Measurements from ENCODE around the gene AGRN. TPM values are rescaled to one million over a fixed set of nuclear protein-coding genes. Genes with fewer than 3 reads are reported as not detected.
"Not testable (repeated sequence)": the region's sequence is repeated elsewhere in the genome, so short reads cannot be mapped to it uniquely, and the experiment has no call there.

Gene AGRN
- total RNA-seq, 1 donor from 2014 or later: 135 TPM

- intact Hi-C loops (cut with DNase I): no loop called here
- no peak for TF ChIP-seq CTCF (IDR thresholded peaks at IDR 0.05)
- Histone ChIP-seq H3K9me3 (no peaks in the 10 kb centered on the region), H3K27me3 (no peaks in the 10 kb centered on the region), H3K4me1 (peaks cover 13% of the 10 kb centered on the region), H3K27ac (no peak overlapping the region), H3K4me3 (no peak overlapping the region), H3K36me3 (no peaks in the 10 kb centered on the region)
- DNase-seq (no peak), ATAC-seq (no peak)
Observed at GRCh38 chr1:1011396-1011949, 8.4 kb upstream of the AGRN start.

GRCh38 chr1:1012736-1013104, 7.2 kb upstream of the AGRN start:
- H3K27me3 ChIP-seq; intact Hi-C loops (cut with DNase I); ATAC-seq; H3K9me3 ChIP-seq; H3K36me3 ChIP-seq; DNase-seq: not testable (repeated sequence)
- H3K4me3 ChIP-seq: peak overlapping the region; percentile 65
- H3K4me1 ChIP-seq: peaks cover 13% of the 10 kb centered on the region
- peak overlapping the region; percentile 85 for H3K27ac ChIP-seq

- peak; percentile 94 for ATAC-seq
- peak within 1 kb of the TSS; percentile 85 for H3K27ac ChIP-seq
- peak; percentile 94 for DNase-seq
- no peaks in the 10 kb centered on the region for H3K27me3 ChIP-seq
- intact Hi-C loops (cut with DNase I): no loop called here
- no peaks in the 10 kb centered on the region for H3K36me3 ChIP-seq
- TF ChIP-seq CTCF (IDR thresholded peaks at IDR 0.05): no peak
- peaks cover 13% of the 10 kb centered on the region for H3K4me1 ChIP-seq
- H3K4me3 ChIP-seq: peak within 1 kb of the TSS; percentile 65
- H3K9me3 ChIP-seq: no peaks in the 10 kb centered on the region
Observed at GRCh38 chr1:1013105-1013921, 6.6 kb upstream of the AGRN start, which contains the start of gene ISG15. Gene ISG15, plus strand, starts transcription at chr1:1013497. Its CDS starts 77 bp downstream, at chr1:1013574.

- no peak for ATAC-seq
- Histone ChIP-seq H3K9me3 (no peaks in the 10 kb centered on the region), H3K4me1 (peaks cover 17% of the 10 kb centered on the region), H3K4me3 (peak overlapping the region; percentile 65), H3K36me3 (no peaks in the 10 kb centered on the region), H3K27ac (peak overlapping the region; percentile 85), H3K27me3 (no peaks in the 10 kb centered on the region)
- intact Hi-C loops (cut with DNase I): no loop called here
- no peak for DNase-seq
- TF ChIP-seq CTCF (IDR thresholded peaks at IDR 0.05): no peak
Observed at GRCh38 chr1:1013922-1014648, 5.8 kb upstream of the AGRN start.

- peak; percentile 37 for TF ChIP-seq CTCF (IDR thresholded peaks at IDR 0.05)
- Histone ChIP-seq H3K4me1 (peaks cover 17% of the 10 kb centered on the region), H3K27me3 (no peaks in the 10 kb centered on the region), H3K36me3 (no peaks in the 10 kb centered on the region), H3K27ac (peak overlapping the region; percentile 85), H3K4me3 (peak overlapping the region; percentile 65), H3K9me3 (no peaks in the 10 kb centered on the region)
- intact Hi-C loops (cut with DNase I): no loop called here
- ATAC-seq (no peak), DNase-seq (no peak)
Observed at GRCh38 chr1:1014799-1015681, 4.9 kb upstream of the AGRN start.

- H3K27ac ChIP-seq: not testable (repeated sequence)
Observed at GRCh38 chr1:1017397-1018320, 2.3 kb upstream of the AGRN start.

GRCh38 chr1:1018321-1018685, 1.6 kb upstream of the AGRN start:
- H3K4me1 ChIP-seq: peaks cover 29% of the 10 kb centered on the region
- intact Hi-C loops (cut with DNase I); H3K27ac ChIP-seq; H3K4me3 ChIP-seq; H3K27me3 ChIP-seq; DNase-seq; H3K36me3 ChIP-seq; ATAC-seq; H3K9me3 ChIP-seq: not testable (repeated sequence)

More at GRCh38 chr1:1017397-1018320, 2.3 kb upstream of the AGRN start:
- H3K27me3 ChIP-seq; H3K36me3 ChIP-seq; ATAC-seq; DNase-seq; H3K9me3 ChIP-seq; H3K4me3 ChIP-seq; intact Hi-C loops (cut with DNase I): not testable (repeated sequence)
- H3K4me1 ChIP-seq: peaks cover 31% of the 10 kb centered on the region

All from upper lobe of right lung (tissue), 1 donor.